Measurements from ENCODE around the gene PXN.

The PXN gene

GRCh38 chr12:120190985-120191480 lies 74.5 kb downstream of the PXN start:
- DNase-seq (ENCODE audit: extremely low spot score, insufficient read length, low read depth) (no peak), FAIRE-seq (no peak)

- no peak for DNase-seq (ENCODE audit: extremely low spot score, insufficient read length, low read depth)
- no peak for FAIRE-seq
Observed at GRCh38 chr12:120190386-120190785, 75.1 kb downstream of the PXN start.

GRCh38 chr12:120186654-120187053 lies 78.9 kb downstream of the PXN start:
- FAIRE-seq = no peak

GRCh38 chr12:120183211-120183631 lies 82.3 kb downstream of the PXN start:
- no peak for DNase-seq (ENCODE audit: extremely low spot score, insufficient read length, low read depth)
- FAIRE-seq = no peak

More at GRCh38 chr12:120186654-120187053, 78.9 kb downstream of the PXN start:
- DNase-seq (ENCODE audit: extremely low spot score, insufficient read length, low read depth) = no peak

- FAIRE-seq (no peak), DNase-seq (ENCODE audit: extremely low spot score, insufficient read length, low read depth) (no peak)
Observed at GRCh38 chr12:120181991-120182631, 83.4 kb downstream of the PXN start.

GRCh38 chr12:120180975-120181374 lies 84.6 kb downstream of the PXN start:
- FAIRE-seq (no peak), DNase-seq (ENCODE audit: extremely low spot score, insufficient read length, low read depth) (no peak)

GRCh38 chr12:120175537-120175936 lies 90.0 kb downstream of the PXN start:
- DNase-seq (ENCODE audit: extremely low spot score, insufficient read length, low read depth) (no peak), FAIRE-seq (no peak)

GRCh38 chr12:120175062-120175461 lies 90.5 kb downstream of the PXN start:
- no peak for DNase-seq (ENCODE audit: extremely low spot score, insufficient read length, low read depth)
- FAIRE-seq = no peak

GRCh38 chr12:120172053-120172452 lies 93.5 kb downstream of the PXN start:
- DNase-seq (ENCODE audit: extremely low spot score, insufficient read length, low read depth) (no peak), FAIRE-seq (no peak)

- DNase-seq (ENCODE audit: extremely low spot score, insufficient read length, low read depth) (no peak), FAIRE-seq (no peak)
Observed at GRCh38 chr12:120170631-120171030, 94.9 kb downstream of the PXN start.

GRCh38 chr12:120169946-120170345 lies 95.6 kb downstream of the PXN start:
- DNase-seq (ENCODE audit: extremely low spot score, insufficient read length, low read depth) = no peak
- no peak for FAIRE-seq

GRCh38 chr12:120168337-120168736 lies 97.2 kb downstream of the PXN start:
- DNase-seq (ENCODE audit: extremely low spot score, insufficient read length, low read depth) (no peak), FAIRE-seq (no peak)

GRCh38 chr12:120167529-120168095 lies 97.9 kb downstream of the PXN start:
- FAIRE-seq (peak; percentile 49), DNase-seq (ENCODE audit: extremely low spot score, insufficient read length, low read depth) (no peak)

GRCh38 chr12:120164293-120164692 lies 101.2 kb downstream of the PXN start:
- no peak for DNase-seq (ENCODE audit: extremely low spot score, insufficient read length, low read depth)
- no peak for FAIRE-seq

- FAIRE-seq = no peak
- DNase-seq (ENCODE audit: extremely low spot score, insufficient read length, low read depth) = no peak
Observed at GRCh38 chr12:120162763-120163162, 102.8 kb downstream of the PXN start.

- DNase-seq (ENCODE audit: extremely low spot score, insufficient read length, low read depth) = no peak
- no peak for FAIRE-seq
Observed at GRCh38 chr12:120161852-120162251, 103.7 kb downstream of the PXN start.

Measured in GM18507 (cell line).